NCI-H526 (cell line): ENCODE data around the gene ANG.
"Not testable (repeated sequence)": the region's sequence is repeated elsewhere in the genome, so short reads cannot be mapped to it uniquely, and the experiment has no call there.

Source experiments
- DNase-seq, 2 experiments: peaks; one replicate each; lab custom pipeline; 2025; lab: John Stamatoyannopoulos, UW

Gene ANG

GRCh38 chr14:20698934-20699333 lies 10.4 kb downstream of the ANG start:
- DNase-seq = no peak

DNA sequence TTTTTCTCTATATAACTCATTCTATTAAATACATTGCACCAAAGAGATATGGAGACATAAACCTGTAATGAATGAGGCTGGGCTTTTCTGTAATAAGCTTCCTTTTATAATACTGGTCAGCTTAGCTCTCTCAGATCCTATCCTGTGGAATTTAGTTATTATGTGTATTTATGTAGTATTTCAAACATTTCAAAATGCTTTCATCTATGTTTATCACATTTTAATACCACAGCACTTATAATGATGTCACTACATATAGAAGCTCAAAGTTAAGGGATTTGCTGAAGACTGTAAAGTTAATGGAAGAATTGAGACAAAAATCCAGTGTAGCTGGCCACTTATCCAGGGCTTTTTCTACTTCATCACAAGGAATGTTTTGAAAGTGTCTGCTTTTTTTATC lies 11.4 kb downstream of the ANG start:
- no peak for DNase-seq

DNA sequence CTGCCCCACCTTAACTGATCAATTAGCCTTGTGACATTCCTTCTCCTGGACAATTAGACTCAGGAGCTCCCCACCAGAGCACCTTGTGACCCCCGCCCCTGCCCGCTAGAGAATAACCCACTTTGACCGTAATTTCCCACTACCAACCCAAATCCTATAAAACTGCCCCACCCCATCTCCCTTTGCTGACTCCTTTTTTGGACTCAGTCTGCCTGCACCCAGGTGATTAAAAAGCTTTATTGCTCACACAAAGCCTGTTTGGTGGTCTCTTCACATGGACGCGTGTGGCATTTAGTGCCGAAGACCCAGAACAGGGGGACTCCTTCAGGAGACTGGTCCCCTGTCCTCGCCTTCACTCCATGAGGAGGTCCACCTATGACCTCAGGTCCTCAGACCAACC lies 12.4 kb downstream of the ANG start:
- DNase-seq = not testable (repeated sequence)

DNA sequence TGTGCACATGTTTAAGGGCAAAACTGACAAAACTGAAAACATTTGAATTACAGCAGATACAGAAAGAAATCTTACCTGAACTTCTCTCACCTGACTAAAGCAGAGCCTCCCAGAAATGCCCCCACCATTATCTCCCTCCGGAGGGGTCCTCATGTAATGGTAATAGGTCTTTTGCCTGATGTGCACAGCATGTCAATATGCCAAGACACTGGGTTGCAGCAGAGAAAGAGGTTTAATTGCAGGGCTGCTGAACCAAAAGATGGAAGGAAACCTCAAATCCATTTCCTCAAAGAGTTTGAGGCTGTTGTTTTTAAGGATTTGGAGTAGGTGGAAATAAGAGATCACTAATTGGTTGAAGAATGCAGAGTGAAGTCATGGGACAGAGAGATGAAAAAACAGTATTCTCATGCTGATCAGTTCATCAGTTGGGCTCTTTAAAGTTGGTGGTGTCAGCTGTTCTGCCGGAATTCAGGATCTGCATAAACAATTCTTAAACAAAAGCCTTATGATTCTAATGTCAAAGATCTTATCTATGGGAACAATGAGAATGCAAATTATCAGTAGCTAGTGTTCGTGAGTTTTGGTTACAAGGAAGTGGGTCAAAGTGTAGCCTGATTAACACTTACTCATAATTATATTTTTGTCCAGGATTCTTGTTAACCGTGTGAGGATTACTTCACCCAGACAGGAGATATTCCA lies 18.2 kb downstream of the ANG start:
- DNase-seq = no peak

DNA sequence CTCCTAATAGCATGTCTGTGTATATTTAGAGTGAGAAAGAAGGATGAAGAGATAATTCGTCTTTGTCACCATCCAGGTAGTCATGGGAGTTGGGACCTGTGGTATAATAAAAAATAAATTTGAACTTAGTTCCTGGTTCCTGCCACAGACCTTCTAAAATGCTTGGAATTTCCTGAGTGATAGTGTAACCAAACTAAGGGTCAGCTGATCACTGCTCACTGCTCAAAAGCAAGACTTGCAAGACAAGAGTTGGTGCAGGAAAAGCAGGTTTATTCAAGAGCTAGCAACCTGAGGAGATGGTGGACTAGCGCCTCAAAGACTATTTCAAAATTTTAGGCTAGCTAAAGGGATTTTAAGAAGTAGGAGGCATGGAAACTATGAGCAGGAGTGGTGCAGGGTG lies 19.1 kb downstream of the ANG start:
- no peak for DNase-seq

- DNase-seq = no peak
Measured at GRCh38 chr14:20711261-20711660, 22.7 kb downstream of the ANG start.

DNA sequence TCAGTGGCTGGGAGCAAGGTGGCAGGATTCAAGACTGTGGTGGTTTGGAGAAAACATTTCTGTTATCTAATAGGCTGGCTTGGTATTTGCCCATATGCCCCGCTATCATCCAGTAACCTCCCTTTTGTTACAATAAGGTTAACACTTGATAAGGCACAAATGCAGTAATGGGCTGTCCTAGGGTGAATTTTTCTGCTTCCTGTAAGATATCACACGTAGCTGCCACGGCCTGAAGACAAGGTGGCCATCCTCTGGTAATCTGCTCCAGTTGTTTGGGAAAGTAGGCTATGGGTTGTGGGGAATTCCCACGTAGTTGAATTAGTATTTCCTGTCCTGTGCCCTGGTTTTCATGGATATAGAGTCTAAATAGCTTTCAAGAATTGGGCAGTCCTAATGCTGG lies 23.1 kb downstream of the ANG start:
- no peak for DNase-seq

GRCh38 chr14:20712904-20713303 lies 24.3 kb downstream of the ANG start:
- DNase-seq = no peak

GRCh38 chr14:20714593-20715250 lies 26.2 kb downstream of the ANG start:
- DNase-seq = no peak

DNA sequence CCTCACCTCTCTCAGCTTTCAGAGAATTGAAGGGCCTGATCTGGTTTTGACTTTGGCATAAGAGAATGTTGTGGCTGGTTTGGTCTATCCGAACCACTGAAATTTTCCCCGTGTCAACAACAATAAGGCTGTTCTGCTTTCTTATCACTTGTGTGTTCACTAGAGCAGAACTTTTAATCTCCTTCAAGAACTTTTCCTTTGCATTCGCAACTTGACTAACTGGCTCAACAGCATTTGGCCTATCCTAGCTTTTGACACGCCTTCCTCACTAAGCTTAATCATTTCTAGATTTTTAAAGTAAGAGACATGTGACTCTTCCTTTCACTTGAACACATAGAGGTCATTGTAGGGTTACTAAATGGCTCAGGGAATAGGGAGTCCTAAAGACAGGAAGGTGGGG lies 31.2 kb downstream of the ANG start:
- DNase-seq = no peak

DNA sequence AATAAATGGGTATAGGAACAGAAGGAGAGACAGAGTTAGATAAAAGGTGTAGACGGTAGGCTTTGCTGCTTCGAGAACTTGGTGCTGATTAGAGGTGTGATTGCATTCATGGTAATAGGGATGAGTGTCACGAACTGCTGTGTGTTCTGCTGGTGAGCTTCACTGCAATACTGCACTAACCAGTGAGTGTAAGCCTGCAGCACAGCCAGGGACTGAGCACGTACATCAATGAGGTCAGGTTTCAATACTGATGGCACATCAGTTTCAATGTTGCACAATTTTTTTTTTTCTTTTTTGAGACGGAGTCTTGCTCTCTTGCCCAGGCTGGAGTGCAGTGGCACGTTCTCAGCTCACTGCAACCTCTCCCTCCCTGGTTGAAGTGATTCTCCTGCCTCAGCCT lies 32.2 kb downstream of the ANG start:
- no peak for DNase-seq

DNA sequence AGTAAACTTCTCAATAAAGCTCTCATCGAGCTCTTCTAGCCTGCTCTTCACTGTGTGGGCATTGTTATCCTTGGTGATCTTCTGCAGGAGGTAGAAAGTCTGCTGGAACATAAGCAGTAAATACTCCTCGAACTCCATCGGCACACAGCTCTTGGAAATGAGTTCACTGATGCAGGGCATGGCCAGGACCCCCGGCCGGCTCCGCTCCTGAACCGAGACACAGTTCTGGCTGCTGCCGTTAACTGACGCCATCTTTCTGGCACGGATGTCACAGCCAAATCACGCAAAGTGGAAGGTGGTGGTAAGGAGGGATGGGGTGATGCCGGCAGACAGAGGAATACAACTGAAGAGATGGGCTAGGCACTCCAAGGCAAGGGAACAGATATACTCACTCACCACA lies 33.5 kb downstream of the ANG start:
- DNase-seq = no peak

DNA sequence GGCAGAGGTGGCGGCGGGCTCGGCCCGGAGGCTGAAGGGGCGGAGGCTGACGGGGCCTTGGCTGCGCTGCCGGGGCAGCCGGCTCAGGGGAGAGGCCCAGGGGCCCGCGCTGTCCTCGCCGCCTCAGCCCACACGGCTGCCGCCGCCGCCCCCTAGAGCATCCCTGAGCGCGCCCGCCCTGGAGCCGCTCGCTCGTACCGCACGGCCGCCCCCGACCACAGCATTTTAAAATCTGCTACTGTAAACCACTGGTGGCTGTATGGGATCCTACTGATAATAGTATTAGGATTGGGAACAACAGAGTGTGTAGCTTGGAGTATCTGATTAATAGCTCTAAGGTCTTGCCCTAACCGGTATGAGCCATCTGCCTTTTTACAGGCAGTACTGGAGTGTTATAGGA lies 34.9 kb downstream of the ANG start:
- no peak for DNase-seq

- not testable (repeated sequence) for DNase-seq
Measured at GRCh38 chr14:20726121-20726520, 37.6 kb downstream of the ANG start.

- DNase-seq = no peak
Measured at GRCh38 chr14:20726531-20726930, 38.0 kb downstream of the ANG start.

GRCh38 chr14:20730891-20731290 lies 42.3 kb downstream of the ANG start:
- DNase-seq = no peak

- DNase-seq = no peak
Measured at GRCh38 chr14:20732477-20732876, 43.9 kb downstream of the ANG start.

GRCh38 chr14:20732979-20733635 lies 44.5 kb downstream of the ANG start:
- DNase-seq = no peak

DNA sequence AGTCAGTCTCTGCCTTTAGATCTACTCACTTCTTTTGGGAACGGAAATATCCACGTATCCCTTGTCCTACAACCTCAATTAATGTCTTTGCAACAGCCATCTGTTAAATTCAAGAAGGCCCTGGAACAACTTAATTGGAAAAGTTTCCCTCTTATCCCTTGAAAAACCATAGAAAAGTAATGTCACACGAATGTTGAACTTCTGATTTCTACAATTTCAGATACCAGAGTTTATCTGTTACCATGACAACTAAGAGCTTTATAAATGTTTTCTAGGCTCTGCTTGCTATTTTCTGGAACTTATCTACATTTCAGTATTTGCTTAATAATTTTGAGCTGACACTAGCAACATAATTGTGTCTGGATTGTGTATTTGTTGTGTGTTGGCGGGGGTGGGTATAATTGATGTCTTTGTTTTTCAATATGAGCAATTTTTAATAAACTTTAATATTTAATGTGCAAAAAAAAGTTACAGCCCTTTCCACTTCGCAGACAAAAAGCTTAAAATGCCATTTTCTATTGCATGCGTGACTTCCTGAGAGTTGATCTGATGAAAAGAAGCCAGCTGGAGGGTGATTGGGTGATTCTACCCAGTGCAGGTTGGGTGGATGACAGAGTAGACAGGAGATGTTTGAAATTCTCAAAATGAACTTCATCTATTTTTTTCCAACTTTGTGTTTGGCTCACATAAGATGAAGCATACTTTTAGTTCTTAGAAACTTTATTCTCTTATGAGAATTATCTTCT lies 45.3 kb downstream of the ANG start:
- DNase-seq = no peak

GRCh38 chr14:20734430-20734806 lies 45.9 kb downstream of the ANG start:
- no peak for DNase-seq

- DNase-seq = not testable (repeated sequence)
Measured at GRCh38 chr14:20738292-20738691, 49.7 kb downstream of the ANG start.

DNA sequence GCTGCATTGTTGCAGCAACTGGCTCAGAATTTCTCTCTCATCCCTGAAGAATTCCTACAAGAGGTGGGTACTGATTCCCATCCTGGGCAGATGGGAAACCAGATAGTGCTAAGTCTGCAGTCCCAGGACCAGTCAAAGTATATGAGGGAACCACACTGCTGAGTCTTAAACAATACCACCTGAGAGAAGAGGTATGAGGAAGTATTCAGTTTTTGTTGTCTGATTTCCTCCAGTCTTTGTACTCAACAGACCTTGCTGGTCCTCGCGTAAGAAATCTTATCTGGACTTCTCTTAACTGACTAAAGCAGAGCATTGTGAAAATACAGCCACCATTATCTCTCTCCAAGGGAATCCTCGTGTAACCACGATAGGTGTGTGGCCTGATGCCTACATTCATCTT lies 53.6 kb downstream of the ANG start:
- no peak for DNase-seq

- no peak for DNase-seq
Measured at GRCh38 chr14:20743556-20743955, 55.0 kb downstream of the ANG start.
